HG03060 (cell line): ENCODE results near the gene ADGRL3.
"Not testable (repeated sequence)": the region's sequence is repeated elsewhere in the genome, so short reads cannot be mapped to it uniquely, and the experiment has no call there.

Source experiments
- ATAC-seq: cut with Tn5 transposase; IDR thresholded peaks from one replicate; pipeline ENCODE4 v1.9.1; 2021; ENCODE audit warnings: low read depth, moderate number of reproducible peaks; ENCODE audit not compliant: unreplicated experiment

ADGRL3 gene

DNA sequence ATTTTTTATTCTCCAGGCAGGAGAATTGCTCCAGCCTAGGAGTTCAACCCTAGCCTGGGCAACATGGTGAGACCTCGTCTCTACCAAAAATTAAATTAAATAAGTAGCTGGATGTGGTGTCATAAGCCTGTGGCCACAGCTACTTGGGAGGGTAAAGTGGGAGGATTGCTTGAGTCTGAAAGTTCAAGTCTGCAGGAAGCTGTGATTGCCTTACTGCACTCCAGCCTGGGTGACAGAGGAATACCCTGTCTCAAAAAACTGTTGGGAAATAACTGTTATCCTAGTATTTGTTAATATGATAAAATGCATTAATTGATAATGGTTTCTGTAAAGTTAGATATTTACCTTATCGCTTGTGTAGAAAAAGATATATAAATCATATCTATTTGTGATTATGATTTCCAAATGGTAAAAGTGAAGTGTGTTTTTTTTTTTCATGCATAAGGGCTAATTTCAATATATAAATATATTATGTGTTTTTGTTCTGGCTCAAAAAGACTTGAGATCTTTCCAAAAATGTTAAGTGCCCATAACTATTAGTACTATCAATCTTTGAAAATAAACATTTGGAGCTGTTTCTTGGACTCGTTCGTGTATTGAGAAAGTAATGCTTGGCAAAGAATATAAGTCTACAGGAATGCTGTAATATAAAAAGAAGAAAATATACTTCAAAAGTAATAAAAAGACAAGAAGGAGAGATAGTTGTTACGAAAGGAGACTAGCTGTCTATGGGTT, 396.6 kb downstream of the ADGRL3 start:
- ATAC-seq, result no peak

DNA sequence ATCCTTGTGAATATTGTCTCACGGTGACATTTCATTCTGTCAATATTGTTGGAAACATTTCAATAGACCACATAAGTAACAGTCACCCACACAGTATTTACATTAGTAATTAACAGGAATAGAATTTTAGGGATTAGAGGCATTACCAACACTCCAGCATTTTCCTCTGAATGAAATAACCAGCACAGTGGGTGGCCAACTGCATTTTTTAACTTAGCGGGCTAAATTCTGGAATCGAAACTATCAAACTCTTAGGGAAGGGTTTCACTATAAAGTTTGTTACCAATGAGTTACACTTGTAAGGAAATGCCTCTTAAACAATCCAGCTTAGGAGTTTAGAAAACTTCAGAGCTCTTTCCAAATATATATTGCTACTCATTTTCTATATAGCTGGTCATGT, 403.0 kb downstream of the ADGRL3 start:
- no peak for ATAC-seq

DNA sequence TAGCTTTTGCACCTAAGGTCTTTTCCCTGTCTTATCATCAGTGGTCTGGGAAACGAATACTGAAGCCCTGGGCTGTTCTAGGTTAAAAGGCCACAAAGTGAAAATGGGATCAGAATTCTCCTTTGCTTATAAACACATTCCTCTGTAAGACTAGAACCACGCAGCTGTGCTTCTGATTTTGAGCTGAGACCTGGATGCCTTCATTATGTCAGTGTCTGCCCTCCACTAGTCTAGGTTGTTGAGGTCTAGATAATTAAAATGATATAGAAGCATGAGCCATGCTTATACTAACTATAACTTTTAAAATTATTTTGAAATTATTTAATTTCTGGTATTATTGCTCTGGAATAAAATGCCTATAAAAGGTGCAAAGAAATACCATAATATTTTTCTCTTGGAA, 403.9 kb downstream of the ADGRL3 start:
- no peak for ATAC-seq

DNA sequence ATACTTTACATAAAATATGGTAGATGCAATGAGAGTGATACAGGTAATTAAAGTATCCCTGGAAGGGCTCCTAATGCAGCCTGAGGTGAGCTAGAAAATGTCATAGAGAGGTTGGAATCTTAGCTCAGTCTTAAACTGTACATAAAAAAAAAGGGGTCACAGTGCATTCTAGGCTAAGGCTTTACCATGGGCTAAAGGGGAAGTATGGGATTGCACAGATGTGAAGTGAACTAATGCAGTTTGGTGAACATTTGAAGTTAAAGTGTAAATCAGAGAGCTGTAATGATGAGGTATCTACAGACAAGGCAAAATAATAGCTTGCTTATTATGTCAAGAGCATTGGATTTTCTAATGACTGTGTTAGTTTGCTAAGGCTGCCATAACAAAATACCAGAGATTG, 405.9 kb downstream of the ADGRL3 start:
- no peak for ATAC-seq

DNA sequence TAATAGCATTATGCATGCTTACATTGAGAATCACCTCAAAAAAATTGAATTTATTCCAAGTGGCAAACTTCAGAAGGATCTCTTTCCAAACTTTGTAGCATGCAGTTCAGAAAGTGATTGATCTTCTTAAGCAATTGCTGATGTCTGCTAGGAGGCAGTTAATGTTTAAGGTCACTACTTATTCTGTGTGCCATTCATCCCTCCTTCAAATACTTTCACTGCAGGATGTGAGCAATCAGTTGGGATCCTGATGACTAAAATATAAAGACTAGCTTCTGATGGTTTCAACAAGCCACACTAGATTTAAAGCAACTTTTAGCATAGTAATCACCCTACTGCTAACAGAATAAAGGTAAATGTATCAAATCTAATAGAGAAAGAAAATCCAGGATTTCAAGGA, 414.1 kb downstream of the ADGRL3 start:
- ATAC-seq, result no peak

DNA sequence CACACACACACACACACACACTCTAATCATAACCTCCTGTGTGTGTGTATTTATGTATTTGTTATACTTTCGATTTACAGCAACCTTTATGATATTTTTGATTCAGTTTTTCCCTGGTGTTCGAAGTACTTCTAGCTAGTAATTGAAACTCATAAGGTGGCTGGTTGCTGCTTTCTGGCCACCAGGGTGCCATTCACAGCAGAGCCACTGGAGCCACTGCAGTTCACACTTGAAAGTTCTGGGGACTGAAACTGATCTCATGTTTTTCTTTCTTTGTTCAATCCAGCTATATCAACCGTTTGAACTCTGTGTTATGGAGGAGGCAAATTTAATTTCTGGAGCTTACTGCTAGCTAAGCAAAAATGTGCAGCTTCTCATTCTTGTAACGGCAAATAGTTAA, 419.4 kb downstream of the ADGRL3 start:
- no peak for ATAC-seq

DNA sequence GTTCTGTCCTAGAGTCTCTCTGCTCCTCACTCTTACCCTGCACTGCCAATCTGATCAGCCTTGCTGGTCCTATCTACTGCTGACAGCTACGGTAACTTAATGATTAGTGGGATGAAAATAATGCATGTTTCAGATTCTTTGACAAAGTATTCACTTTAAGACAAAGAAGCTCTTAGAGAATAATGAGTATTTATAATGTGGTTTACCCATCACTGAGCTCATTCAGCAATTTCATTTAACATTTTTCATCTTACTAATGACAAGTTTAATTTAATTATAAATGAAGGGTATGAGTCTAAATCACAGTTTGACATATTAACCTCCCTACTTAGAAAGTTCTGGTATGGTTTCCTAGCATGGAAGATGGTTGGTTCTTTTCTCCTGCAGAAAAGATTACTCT, 428.2 kb downstream of the ADGRL3 start:
- no peak for ATAC-seq

DNA sequence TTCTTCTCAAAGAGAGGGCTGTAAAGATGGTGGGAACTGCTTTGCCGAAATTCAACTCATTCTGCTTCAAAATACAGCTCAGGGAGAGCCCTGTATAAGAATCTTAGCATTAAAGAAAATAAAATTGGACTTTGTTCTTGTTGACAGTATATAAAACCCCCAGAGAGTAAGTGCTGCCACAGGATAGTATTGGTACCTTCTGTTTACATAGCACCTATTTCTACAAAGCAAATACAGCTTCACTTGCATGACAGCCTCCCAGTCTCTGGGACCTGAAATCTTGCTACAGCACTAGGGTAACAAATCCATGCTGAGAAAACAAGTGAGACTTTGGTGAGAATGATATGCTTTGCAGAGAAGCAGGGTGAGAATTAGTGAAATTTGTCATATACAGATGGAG, 428.6 kb downstream of the ADGRL3 start:
- ATAC-seq, result no peak

DNA sequence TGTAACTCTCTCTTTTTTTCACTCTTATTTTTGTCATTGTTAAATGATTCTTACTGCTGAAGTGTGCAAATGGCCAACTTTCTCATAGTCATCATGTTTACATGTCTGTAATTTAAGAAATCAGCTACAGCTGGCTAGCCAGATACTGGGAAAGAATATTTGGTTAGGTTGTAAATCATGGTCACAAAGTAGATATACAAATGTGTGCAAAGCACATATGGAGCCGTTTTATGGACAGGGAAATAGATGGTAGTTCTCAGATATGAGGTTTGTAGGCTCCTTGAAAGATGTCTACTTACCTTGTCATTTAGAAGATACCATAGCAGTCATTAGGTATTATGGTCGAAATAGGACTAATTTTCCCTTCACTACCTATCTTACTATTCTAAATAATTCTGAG, 430.4 kb downstream of the ADGRL3 start:
- no peak for ATAC-seq

DNA sequence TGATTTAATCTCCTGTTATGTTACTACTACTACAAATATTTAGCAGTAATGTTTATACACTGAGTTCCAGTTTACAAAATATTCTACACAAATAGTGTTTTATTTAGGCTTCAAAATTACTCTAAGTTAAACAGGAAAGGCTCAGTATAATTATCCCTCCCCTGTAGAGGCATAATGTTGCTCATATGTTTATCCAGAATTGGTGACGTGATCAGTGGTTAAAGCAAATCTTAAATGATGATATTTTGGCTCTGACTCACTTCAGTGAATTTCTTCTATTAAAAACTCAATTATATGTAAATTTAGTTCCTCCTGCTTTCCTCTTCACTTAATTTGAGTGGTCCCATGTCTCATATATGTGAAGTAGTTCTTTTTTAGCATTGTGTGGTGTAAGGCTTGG, 438.5 kb downstream of the ADGRL3 start:
- no peak for ATAC-seq

DNA sequence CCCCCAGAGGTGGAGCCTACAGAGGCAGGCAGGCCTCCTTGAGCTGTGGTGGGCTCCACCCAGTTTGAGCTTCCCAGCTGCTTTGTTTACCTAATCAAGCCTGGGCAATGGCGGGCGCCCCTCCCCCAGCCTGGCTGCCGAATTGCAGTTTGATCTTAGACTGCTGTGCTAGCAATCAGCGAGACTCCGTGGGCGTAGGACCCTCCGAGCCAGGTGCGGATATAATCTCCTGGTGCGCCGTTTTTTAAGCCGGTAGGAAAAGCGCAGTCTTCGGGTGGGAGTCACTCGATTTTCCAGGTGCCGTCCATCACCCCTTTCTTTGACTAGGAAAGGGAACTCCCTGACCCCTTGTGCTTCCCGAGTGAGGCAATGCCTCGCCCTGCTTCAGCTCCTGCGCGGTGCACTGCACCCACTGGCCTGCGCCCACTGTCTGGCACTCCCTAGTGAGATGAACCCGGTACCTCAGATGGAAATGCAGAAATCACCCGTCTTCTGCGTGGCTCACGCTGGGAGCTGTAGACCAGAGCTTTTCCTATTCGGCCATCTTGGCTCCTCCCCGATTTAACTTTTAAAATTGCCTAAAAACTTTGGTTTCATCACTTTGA, 446.7 kb downstream of the ADGRL3 start:
- ATAC-seq, result not testable (repeated sequence)

DNA sequence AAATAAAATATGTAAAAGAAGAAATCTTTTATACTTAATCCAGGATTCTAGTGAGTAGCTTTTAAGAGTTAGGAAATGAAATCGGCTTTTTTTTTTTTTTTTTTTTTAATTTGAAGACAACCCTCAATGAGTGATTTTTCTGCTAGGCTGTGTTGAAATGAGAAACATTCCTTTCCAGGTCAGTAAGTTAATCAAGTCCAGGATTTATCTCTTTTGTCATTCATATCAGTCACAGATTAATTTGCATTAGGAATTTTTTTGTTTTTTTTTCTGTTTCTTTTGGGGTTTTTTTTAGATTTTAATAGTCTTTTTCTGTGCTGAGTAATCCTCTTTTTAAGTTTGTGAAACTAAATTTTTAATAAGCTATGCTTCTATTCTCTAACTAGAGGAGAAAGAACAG, 448.1 kb downstream of the ADGRL3 start:
- ATAC-seq, result no peak

DNA sequence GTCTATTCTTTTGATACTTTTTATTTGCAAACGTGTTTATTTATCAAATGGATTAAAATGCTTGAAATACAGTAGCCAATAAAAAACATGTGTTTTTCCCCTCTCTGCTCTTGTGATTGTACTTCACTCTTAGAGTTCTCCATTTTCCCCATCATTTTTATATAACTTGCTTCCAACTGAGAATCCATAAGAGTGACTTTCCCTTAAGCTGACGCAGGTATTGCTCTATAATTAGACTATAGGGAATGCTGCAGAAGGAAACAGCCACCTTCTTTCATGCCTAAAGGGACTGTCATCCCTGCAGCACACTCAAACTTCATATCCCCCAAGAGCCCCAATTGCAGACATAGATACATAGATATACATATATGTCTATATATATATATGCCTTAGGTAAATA, 456.9 kb downstream of the ADGRL3 start:
- no peak for ATAC-seq

DNA sequence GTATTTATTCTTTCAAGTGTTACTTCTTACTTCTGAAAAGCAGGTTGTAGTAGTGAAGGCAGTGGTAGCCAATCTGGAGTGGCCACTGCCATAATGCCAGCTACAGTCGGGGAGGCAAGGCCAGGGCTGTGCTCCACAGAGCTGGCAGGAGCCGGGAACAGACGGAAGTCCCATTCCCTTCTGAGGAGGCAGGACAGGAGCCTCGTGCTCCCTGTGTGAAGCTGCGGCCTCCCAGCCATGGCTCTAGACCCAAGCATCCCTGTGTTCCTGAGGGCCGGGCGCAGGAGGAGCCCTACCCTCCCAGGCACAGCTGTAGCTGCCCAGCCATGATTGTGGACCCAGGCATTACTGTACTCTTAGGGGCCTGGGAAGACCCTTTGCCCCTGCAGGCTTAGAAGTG, 461.8 kb downstream of the ADGRL3 start:
- ATAC-seq, result no peak

DNA sequence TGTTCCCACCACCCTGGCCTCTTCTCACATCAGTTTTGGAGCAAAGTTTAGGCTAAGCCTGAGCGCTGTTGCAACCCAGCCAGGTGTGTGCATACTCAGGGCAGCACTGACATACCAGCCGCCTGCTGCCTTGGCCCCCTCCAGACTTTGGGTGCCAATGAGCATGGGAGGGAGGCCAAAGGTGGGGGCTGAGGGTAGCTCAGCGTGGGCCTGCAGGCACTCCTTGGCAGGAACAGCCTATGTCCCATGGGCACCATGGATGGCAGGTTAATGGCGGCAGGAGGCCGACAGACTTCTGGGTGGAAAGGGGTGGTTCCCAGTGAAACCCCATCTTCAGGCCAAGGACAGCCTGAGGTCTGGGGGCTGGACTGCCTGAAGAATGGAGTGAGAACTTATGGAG, 462.2 kb downstream of the ADGRL3 start:
- ATAC-seq, result no peak

DNA sequence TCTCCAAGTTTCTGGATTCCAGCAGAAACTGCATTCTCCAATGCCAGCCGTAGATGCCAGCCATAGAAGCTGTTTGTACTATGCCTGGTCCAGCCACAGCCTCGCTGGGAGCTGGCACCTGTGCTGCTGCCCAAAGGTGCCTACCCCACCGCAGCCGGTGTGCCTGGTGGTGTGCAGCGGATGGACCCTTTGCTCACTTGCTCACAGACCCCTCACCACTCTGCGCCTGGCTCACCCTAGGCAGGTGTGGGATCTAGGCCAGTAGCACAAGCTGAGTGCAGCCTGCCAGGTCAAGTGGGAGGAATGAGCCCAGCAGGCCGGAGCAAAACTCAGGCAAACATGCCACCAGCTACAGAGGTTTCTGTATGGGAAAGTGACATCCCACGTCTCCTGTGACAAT, 463.2 kb downstream of the ADGRL3 start:
- ATAC-seq, result no peak

DNA sequence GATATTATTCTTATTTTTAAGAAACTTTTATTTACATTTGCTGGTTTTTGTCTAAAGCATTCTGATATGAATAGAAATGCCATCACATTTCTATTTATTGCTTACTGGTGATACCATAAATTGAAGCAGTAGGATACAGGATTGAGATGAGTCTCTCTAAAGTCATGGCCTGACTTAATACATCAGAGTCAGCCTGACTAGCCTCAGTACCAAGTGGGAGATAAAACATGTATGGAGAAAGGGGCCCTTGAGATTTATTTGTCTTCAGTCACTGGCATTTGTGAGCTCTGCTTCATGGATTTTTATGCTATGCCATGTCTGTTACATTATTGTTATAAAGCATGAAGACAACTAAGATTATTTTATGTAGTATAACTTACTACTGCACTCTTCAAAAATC, 465.5 kb downstream of the ADGRL3 start:
- ATAC-seq, result no peak

DNA sequence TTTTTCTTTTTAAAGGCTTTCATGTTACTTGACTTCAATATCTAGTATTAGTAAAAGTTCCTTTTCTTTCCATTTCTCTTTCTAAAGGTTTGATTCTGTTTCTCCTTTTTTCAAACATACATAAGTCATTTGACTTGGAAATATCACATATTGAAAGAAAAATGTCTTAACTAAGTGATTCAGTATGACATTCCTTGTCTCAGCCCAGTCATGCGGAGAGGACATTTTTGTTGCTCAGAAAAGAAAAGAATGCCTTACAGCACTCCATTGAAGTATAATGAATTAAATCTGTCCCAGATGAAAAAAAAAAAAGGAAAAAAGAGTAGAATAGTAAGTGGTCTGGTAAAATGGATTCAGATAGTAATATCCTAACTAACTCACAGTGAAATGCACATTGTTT, 466.1 kb downstream of the ADGRL3 start:
- no peak for ATAC-seq

DNA sequence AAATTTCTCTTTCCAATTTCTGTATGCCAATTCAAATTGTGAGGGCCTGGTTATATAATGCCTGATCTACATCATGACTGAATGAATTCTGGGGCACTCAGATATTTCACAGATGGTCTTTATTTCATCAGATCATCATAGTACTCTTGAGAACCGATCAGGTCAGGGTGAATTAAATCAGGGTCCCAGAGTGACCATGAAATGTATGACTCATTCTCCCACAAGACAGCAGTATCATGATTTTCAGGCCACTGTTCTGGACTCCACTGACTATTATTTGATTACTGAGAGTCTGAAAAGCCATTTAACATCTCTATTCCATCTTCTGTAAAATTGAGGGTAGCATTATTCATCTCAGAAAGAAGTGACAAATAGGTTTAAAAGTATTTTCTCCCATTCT, 471.5 kb downstream of the ADGRL3 start:
- ATAC-seq, result no peak

DNA sequence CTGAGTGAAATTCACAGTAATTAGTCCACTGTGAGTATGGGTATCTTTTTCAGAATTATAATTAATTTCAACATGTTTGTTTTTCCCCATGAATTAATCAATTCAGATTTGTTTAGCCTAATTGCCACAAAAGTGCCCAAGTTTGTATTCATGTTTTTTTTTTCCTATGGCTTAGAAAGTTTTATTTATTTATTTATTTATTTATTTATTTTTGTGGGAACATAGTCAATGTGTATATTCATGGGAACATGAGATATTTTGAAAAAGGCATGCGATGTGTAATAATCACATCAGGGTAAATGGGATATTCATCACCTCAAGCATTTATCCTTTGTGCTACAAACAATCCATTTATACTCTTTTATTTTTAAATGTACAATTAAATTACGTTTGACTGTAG, 475.3 kb downstream of the ADGRL3 start:
- no peak for ATAC-seq

DNA sequence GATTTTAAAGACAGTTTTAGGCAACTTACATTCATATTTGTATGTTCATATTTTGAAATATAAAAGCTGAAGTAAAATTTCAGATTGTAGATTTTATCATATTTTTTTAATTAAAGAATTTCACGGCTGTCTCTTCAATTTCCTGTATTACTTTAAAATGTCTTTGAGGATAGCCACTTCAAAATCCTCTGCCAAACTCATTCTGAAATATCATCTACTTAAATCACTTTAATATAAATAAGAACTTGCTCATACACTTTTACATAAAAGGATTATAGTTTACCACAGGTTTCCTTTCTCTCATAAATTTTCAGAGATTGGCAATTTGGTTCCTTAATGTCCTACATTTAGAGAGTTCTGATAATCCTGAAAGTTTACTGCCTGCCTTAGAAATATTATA, 478.2 kb downstream of the ADGRL3 start:
- no peak for ATAC-seq

DNA sequence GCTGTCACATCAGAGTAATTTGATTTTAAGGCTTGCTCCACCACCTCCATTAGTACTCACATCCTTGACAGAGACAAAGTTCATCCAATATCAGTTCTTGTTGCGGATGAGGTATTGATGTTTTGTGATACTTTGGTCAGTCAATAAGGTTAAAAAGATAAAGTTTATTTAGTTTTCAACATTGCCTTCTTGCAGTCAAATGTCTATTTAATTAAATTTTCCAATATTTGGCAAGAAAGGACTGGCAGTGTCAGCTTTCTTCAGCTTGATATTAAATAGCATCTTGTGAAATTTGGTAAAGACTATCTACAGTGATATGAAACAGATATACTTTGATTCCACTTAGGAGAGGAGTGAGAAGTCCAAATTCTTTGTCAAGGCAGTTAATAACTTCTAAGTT, 493.4 kb downstream of the ADGRL3 start:
- no peak for ATAC-seq
